ENCODE measurements around the gene ENC1.

- TF ChIP-seq, protein P1, sequence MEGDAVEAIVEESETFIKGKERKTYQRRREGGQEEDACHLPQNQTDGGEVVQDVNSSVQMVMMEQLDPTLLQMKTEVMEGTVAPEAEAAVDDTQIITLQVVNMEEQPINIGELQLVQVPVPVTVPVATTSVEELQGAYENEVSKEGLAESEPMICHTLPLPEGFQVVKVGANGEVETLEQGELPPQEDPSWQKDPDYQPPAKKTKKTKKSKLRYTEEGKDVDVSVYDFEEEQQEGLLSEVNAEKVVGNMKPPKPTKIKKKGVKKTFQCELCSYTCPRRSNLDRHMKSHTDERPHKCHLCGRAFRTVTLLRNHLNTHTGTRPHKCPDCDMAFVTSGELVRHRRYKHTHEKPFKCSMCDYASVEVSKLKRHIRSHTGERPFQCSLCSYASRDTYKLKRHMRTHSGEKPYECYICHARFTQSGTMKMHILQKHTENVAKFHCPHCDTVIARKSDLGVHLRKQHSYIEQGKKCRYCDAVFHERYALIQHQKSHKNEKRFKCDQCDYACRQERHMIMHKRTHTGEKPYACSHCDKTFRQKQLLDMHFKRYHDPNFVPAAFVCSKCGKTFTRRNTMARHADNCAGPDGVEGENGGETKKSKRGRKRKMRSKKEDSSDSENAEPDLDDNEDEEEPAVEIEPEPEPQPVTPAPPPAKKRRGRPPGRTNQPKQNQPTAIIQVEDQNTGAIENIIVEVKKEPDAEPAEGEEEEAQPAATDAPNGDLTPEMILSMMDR (conservative IDR thresholded peaks at IDR 0.05; ENCODE audit: low read depth, low read length), result no peak
- no peak for TF ChIP-seq EZH2 (IDR thresholded peaks at IDR 0.05; ENCODE audit: borderline replicate concordance, low read depth, low read length, poor library complexity, severe bottlenecking)
Observed at GRCh38 chr5:74618106-74618505, 22.4 kb downstream of the ENC1 start.
